Islet of Langerhans (tissue), 1 donor: ENCODE results near the gene PPP1R27.
"Not testable (repeated sequence)": the region's sequence is repeated elsewhere in the genome, so short reads cannot be mapped to it uniquely, and the experiment has no call there.

Experiments
- FAIRE-seq: peaks from one replicate; lab custom pipeline; 2011; peaks lifted over from hg19 to GRCh38; lab: Jason Lieb, UNC

The PPP1R27 gene

GRCh38 chr17:81840826-81841778, 6.3 kb upstream of the PPP1R27 start:
- no peak for FAIRE-seq

GRCh38 chr17:81840059-81840458, 5.2 kb upstream of the PPP1R27 start:
- FAIRE-seq, result not testable (repeated sequence)

DNA sequence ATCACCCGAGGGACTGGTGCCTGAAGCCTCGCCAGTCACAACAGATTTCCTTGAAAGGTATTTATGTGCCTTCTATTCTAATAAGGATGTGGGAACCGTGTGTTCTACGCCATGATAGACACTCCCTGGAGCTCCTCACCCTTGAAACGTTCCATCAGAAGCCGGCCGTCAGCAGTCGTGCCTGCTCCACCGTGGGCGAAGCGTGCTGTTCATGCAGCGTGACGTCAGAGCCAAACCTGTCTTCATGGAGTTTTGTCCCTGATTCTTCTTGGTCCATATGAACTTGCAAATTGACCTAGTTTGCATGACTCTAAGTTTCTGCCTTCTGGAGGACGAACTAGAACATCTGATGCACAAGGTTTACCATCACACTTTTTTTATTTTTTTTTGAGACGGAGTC, 4.5 kb upstream of the PPP1R27 start:
- no peak for FAIRE-seq

DNA sequence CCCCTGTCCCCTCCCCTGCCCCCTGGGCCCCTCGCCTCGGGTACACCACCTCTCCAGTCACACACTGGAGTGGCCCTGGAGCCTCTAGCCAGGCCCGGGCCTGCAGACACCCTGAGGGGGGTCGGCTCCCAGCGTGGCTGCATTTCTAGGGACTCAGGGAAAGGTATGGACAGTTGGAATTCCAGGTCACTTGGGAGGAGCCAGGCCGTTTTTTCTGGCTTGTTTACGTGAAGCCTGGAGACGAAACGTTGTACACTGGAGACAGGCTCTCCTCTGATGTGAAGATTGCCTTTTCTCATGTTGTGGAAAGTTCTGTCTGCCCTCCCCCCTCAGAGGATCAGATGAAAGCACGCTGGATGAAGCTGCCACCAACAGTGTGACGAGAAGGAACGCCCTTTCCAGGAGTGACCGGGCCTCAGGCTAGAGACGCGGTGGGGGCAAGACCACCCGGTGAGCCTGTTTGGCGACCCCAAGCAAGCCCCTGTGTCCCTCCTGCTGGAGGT, 4.0 kb upstream of the PPP1R27 start:
- FAIRE-seq, result no peak

DNA sequence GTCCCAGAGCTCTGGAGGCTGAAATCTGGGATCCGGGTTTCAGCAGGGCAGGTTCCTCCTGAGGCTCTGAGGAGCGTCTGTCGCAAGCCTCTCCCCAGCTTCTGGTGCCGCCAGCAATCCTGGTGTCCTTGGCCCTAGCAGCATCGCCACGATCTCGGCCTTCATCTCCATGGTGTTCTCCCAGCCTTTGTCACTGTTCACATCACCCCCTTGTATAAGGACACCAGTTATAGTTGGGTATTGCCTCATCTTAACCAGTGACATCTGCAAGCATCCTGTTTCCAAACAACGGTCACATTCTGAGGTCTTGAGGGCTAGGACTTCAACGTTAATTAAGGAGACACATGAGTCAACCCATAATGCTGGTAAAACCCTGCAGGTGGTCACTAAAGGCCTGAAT, 2.8 kb upstream of the PPP1R27 start:
- FAIRE-seq, result no peak

DNA sequence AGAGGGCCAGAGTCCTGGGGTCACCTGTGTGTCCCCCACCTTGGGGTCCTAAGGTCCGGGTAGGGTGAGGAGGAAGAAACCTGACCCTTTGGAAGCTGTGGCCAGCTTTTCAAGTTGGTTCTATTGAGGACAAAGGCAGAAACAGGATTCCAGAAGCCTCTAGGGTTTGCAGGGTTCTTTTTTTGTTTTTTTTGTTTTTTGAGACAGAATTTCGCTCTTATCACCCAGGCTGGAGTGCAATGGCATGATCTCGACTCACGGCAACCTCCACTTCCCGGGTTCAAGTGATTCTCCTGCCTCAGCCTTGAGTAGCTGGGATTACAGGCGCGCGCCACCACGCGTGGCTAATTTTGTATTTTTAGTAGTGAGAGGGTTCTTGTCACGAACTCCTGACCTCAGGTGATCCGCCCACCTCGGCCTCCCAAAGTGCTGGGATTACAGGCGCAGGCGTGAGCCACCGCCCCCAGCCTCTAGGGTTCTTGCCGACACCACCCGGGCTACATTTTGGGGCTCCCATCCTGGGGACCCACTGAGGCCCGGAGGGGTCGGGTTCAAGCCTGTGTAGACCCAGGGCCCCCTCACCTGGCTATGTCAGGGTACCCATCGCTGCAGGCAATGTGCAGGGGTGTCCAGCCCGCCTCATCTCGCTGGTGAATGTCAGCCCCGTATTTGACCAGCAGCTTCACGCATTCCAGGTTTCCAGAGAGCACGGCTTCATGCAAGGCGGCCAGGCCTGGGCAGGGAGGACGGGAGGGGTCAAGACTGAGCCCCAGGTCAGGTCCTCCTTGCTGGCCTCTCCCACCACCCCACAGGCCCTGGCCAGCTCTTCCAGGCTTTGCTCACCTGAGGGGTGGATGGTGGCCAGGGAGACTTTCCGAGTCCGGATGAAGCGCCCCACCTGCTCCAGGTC, 674 bp downstream of the PPP1R27 start:
- FAIRE-seq, result no peak

- FAIRE-seq, result no peak
Measured at GRCh38 chr17:81833160-81833920, 1.5 kb downstream of the PPP1R27 start, which contains the start of gene MCRIP1. TSS of gene MCRIP1 (minus strand) at chr17:81833291. CDS start at chr17:81824506, 8,785 bp downstream.

DNA sequence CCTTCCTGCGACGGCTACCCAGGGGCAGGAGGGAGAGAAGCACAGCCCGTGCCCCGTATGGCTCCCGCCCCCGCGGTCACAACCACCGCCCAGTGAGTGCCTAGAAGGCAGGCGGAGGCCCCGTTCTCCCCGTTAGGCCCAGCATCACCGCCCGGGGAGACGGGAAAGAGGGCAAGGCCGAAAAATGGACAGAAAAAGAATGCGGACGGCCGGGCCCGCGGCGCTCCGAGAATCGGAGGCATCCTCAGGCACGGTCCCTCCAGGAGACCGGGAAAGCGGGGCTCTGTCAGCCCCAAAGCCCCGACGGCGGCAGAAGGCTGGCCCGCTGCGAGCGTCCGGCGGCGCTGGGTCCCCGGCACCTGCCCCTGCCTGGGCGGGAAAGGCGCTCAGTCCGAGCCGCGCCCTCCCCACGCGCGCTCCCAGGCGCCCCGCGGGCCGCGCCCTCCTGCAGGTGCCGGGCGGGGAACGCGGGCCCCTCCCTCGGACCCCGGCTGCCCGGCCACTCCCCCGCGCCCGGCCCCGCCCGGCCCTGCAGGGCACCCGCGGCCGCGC, 2.2 kb downstream of the PPP1R27 start:
- no peak for FAIRE-seq

GRCh38 chr17:81831957-81832607, 2.8 kb downstream of the PPP1R27 start:
- no peak for FAIRE-seq

GRCh38 chr17:81831563-81831956, 3.3 kb downstream of the PPP1R27 start:
- no peak for FAIRE-seq

DNA sequence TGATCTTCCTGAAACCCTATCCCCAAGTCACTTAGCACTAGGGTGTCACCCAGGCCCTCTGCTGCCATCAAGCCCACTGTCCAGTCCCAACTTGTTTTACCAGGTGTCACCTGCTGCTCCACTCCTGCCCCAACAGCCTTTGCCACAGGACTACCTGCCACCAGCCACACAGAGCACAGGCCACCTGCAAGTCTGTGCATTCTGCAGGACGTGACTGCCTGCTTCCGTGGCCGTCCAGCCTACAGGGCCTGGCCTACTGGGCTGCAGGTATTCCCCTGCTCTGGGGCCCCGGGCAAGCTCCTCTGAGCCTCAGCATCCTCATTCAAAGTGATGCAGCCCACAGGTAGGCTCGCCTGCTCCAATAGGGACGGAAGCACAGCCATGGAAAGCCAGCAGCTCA, 5.0 kb downstream of the PPP1R27 start:
- no peak for FAIRE-seq

DNA sequence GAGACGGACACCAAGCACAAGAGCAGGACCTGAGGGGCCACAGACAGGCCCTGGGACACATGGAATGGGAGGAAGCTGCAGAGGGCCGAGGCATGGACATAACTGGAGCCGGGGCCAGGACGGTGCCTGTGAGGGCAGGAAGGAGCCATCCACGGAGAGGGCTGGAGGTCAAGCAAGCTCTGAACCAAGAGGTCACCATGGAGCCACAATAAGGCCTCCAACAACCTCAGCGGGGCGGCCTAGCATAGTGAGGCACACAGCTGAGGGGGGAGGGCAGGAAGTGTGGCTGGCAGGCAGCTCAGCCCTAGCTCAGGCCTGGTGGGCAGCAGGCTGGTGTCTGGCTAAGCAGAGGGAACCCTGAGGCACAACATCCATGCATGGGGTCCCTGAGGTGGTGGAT, 6.2 kb downstream of the PPP1R27 start:
- no peak for FAIRE-seq

DNA sequence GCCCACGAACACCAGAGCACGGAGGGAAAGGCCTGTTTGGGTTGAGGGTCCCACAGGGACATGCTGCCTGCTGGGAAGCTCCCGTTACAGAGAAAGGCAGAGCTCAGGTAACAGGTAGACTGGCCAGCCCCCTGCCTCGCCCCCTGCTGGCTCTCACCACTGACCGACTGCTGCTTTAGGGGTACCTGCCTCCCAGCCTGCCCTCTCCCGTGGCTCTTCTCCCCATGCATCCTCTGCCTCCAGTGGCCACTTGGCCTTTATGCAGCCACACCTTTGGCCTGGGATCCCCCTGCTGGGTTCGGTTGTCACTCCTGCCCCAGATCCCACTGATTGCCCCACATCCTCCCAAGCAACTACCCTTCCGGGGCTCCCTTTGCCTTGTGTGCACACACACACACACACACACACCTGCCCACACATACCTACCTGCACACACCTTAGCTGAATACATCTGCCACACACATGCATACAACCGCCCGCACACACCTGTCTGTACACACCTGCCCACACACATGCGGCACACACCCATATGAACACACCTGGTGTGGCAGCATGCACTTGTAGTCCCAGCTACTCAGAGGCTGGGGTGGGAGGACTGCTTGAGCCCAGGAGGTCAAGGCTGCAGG, 8.9 kb downstream of the PPP1R27 start:
- no peak for FAIRE-seq

DNA sequence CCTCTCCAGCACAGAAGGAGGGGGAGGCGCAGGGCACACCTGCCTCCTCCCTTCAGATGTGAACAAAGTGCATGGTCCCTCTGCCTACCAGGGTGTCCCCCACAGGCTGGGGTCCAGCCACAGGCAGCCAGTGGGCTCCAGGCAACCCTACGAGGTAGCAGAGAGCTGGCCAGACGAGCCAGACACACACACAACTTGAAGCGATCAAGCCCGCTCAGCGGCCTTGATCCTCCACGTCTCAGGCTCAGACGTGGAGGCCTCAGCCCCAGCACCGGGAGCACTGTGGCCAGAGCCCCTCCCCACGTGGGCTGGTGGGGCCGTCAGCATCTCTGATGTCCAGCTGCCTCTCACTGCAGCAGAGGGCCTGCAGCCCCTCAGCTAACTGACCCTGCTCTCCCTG, 10.3 kb downstream of the PPP1R27 start:
- FAIRE-seq, result no peak

DNA sequence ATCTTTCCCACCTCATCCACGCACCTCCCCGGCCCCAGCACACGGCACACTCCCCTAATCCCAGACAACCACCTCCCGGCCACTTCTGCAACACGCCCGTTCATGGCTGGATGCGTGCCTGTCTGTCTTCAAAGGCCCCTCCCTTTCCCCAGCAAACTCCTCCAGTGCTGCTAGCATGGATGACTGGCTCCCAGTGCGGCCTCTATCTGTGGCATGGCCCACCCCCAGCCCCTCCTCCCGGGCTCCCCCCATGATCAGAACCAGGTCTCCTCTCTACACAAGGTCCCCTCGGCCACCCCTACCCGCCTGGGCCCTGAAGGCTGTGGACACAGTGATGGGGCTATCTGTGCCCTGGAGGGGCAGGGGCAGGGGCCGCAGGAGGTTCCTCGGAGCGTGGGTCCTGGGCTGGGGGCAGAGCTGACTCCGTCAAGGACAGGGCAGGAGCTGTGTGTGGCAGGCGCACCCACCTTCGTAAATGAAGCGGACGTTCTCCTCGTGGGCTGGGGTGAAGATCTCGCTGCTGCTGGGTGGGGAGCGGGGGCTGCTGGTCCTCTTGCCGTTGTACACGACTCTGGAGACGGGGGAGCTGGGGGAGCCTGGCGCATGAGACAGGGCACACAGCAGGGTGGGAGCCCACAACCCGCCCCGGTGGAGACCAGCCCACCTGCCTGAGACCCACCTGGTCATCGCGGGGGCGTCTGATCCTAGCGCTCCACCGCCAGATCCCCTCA, 10.9 kb downstream of the PPP1R27 start:
- no peak for FAIRE-seq

DNA sequence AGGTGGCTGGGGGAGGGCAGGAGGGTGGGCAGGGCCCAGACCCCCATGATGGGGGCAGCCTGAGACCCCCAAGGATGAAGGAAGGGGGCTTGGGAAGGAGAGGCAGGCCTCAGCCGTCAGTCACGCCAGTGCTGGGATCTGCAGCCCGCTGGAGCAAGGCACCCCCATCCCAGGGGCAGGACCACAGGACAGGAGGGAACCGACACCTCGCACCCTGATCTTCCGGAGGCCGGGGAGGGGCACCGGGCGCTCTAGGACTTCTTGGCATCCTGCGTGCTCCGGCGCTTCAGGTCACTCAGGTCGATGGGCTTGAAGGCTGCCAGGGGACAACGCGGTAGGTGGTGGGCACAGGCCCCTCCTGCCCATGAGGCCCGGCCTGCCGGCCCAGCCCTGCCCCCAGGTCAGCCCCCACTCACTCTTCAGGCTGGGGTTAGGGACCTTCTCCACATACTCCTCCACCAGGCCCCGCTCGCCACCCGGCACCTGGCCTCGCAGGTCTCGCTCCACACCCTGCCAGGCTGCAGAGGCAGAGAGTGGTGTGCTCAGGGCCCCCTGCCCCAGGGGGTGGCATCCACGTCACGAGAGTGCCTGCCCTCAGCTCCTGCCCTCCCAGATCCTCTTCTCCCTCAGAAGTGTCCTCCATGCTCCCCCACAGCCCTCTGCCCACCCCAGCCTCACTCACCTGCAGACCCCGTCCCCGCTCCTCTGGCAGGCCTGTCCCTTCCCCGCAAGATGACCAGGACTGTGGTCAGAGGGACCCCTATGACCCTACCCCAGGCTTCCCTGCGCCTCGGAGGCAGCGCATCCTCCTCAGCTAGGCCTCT, 11.6 kb downstream of the PPP1R27 start:
- FAIRE-seq, result no peak

GRCh38 chr17:81822312-81822637, 12.6 kb downstream of the PPP1R27 start:
- FAIRE-seq, result no peak

DNA sequence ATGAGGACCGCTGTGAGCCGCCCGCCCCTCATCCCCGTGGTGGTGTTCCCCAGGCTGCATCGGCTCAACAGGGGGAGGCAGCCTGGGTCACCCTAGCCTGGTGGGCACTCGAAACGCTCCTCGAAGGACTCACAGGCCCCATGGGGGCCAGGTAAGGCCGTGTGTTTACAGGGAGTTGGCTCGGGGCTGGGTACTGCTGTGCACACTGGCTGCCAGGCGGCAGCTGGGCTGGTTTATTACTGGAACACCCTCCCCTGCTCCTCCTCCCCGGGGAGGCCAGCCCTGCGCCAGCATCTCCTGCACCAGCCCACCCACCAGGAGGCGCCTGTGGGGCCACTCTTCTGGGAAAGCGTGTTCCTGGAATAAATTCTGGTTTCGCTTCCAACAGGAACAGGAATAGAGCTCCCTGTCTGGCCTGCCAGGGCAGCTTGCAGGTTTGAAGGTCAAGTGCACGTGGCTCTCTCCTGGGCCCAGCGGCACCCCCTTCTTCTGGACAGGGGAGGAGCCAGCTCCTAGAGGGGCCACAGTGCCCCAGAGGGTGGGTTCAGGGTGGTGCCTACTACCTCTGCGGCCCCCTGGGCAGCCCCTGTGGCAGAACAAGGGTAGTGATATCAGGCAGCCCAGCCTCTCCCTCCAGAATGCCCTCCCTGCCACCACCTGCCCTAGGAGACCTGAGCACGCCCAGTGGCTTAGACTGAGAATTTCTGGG, 13.1 kb downstream of the PPP1R27 start:
- FAIRE-seq, result no peak

- no peak for FAIRE-seq
Measured at GRCh38 chr17:81821147-81821546, 13.7 kb downstream of the PPP1R27 start.
